Fibroblast of peridontal ligament (primary cell): ENCODE measurements around the gene FMN2.

Experiments
- DNase-seq: peaks from one replicate; pipeline ENCODE4 v3.0.0-alpha.2; 2010; ENCODE audit errors: extremely low read depth

Gene FMN2

DNA sequence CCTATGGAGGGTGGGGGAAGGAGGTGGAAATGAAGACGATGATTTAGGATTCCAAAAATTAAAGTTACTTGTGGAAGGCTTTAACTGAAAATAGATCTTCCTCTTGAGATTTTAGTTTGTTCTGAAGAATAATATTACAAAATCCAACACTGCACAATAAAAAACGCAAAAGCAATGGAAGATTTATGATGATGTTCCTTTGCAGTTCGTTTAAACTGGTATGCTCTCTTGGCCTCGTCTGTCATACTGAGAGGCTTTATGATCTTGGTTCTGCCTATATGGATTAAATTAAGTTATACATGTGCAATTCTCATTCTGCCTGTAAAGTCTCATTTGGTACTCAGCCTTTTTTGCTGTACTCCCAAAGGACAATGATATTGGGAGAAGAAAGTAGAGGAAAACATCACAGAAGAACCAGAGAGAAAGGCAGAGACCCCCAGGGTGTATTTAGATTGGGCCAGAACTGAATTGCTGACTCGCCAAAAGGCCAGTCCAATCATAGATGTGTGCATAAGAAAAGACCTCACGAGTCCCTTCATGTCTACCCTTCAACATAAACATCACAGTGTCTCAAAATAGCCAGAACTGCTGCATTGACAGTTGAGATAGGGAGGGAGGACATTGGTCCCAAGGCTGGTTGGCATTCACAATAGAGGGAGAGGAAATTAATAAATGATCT is 331.7 kb downstream of the FMN2 start:
- DNase-seq: no peak

DNA sequence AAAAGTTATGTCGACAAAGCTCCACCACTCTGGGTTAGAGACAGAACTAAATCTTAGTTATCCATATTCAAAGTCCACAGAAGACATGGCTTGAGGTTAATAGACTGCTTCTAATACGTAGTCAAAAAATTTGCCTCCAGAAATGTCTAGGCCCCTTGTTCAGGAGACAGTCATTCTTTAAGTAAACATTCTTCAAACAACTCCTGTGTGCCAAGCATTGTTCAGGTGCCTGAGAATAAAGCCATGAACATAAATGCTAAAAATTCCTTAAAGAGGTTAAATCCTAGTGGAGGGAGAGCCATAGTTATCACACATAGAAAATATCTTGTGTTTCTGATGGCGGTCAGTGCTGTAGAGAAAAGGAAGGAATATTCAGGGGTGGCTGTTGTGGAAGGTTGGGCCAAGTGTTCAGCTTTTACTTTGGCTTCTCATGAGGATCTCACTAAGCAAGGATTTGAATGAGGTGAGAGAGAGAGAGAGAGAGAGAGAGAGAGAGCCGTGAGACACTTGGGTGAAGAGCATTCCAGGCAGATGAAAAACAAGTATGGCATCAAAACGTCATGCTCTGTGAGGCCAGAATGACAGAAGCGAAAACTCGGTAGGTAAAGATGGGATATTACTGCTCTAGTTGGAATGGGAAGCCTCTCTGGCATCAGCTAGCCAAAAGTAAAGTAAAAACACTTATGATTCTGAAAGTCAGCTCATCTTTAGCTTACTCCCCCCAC is 333.2 kb downstream of the FMN2 start:
- no peak for DNase-seq

DNA sequence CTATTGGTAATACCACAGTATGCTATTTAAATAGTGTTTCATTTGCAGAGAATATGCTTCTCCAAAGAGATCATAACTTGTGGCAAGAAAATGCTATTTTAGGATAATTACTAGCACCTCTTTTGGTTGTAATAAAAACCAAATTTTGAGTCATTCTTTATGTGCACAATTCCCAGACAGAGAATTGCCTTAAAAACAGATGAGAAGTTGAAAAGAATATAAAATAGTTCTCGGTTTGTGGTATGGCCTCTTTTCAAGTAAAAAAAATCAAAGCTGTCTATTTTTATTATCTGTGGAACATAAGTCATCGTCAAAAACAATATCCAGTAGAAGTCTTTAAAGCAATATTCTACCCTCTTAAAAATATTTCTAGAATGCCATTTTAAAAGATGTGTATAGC is 334.4 kb downstream of the FMN2 start:
- DNase-seq: peak; percentile 77

DNA sequence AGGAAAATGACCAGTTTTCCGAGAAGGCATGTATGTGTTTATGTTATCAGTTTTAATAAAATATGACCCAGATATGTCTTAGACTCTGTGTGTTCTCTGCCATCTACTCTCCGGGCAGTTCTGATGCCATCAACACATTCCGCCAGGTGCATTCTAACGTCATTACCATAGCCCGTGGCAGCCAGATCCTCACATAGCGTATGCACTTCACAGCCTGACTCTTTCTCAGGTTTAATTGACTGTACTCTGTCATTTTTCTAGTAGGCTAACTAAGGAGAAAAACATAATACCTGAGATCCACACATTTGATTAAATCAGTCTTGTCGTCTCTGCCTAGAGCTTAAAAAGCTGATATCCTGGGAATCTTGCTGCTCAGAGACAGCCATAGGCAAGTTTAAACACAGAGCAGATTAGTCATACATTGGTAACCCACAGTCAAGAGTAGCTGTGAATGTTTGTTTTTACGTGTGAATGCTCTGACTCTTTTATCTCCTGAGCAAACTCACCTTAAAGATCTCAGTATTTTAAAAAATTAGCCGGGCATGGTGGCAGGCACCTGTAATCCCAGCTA is 344.4 kb downstream of the FMN2 start:
- no peak for DNase-seq

DNA sequence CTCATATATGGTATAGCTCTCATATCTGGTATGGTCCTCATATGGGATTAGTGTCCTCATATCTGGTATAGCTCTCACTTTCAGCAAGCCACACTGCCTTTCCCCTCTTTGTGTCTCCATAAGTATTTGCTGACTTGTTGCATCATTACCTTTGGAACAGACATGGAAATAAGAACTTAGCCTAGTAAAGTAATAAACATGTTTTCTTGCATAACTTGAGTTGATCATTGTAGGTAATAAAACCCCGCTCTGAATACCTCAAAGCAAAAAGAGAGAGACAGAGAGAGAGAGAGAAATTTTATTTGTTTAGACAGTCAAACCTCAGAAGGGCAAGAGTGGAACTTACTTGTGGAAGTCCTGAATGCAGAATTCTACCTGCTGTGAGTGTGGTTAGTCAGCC is 350.0 kb downstream of the FMN2 start:
- DNase-seq: no peak

DNA sequence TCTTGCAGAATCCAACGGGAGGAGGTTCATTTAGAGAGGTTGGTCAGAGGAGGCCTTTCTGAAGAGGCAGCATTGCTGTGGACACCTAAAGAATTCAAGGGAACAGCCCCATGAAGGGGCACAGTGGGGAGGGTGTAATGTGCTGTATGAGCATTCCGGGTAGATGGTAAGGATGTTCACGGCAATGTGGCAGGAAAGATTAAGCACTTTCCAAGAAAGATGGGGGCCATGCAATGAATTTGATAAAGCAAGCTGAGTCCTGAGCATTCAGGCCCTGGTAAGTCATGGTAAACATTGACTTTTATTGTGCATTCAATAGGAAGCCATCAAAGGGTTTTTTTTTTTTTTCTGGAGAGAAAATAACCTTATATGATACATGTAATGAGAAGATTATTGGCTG is 353.7 kb downstream of the FMN2 start:
- no peak for DNase-seq

DNA sequence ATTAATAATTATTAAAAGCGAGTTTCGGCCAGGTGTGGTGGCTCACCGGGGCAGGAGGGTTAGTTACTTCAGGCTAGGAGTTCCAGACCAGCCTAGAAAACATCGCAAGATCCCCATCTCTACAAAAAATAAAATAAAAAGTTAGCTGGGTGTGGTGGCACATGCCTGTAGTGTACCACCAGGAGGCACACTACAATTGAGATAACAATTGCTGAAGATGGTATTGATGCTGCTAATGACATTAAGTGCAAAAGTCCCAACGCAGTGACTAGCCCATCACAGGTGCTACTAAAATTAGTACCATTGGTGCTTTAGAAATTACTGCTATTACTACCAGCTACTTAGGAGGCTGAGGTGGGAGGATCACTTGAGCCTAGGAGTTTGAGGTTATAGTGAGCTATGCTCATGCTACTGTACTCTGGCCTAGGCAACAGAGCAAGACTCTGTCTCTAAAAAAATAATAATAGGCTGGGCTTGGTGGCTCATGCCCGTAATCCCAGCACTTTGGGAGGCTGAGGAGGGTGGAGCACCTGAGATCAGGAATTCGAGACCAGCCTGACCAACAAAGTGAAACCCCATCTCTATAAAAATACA is 363.6 kb downstream of the FMN2 start:
- DNase-seq: peak; percentile 26

DNA sequence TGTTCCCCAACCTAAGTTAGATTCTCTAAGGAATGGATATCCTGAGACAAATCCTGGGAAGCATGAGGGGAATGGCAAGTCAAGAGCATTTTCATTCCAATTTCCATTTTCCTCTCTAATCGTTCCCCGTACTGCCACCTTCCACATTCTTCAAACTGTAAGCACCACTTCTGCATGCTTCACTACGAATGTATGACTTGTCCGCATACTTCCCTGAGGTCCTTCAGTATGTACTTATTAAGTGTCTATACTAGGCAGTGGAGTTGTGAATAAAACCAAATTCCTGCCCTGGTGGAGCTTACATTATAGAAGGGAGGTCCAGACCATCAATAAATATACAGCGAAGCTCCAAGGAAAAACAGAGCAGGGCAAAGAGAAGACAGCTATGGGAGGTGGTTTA is 365.5 kb downstream of the FMN2 start:
- no peak for DNase-seq

DNA sequence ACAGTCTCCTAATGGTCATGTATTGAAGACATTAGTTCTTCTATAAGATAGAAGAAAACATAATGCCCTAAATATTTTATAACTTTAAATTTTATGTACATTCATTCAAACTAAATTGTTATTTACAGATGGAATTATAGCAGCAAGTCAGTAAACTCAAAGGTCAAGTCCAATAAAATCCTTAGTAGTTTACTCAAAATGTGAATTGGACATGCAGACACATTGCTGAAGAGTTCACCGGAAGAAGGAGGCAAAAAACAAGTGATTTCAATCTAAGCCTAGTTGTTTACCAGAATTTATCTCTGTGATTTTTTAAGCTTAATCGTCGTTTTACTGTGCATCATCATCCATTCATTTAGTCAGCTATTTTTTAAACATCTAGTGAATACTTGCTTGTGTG is 370.6 kb downstream of the FMN2 start:
- no peak for DNase-seq

DNA sequence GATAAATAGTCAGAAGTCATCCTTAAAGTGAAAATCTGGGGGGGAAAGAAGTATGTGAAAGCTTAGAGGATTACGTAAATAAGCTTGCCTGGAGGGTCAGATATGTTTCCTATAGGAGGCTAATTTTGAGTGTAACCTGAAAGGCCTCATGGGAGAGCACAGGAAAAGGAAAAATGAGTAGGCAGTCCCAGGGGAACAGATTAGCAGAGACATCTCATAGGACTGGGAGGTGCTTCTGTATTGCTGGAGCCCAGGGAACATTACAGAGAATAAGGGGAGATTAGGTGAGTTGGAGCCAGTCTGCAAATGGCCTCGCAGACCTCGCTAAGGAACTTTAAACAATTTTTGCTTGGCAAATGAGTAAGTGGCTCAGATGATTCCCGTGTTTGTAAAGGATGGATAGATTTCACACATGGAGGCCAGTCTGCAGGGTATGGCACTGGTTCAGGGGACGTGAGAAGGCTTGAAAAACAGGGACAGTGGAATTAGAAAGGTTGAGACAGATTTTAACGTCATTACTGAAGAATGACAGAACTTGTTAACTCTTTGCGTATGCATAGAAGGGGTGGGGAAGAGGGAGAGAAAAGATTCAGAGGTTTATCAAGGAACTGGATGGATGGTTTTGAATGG is 371.2 kb downstream of the FMN2 start:
- DNase-seq: no peak

DNA sequence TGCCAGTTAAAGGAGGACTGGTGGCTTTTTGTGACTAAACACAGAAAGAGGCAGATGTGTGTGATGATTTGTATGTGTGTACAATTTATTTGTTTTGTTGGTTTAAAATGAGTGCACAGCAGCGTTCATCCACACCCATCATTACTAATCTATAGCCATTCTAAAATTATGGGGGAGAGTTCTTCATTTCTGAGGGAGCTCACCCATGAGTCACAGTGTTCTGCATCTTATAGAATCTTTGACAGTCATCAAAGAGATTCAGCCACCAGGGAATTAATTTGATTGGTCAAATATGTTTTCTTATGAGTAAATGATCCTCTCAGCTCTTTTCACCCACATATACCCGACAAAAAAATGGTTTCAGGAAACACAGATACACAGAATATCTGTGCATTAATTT is 372.4 kb downstream of the FMN2 start:
- DNase-seq: no peak

DNA sequence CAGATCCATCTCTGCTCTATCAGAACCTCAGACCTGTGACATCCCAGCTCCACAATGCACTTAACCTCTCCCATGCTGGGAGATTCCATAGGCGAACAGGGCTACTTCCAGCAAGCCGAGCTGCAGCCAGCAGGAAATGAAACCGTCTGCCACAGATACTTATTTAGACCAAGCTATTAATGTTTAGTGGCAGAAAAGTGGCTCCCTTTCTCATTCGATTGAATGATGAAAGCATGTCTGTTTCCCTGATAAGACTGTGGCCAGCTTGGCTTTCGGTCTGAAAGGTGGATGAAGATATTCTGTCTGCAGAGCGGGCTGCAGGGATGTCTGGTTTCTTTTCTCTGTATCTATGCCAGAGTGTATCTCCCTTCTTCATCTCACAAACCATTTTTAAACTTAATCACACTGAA is 373.9 kb downstream of the FMN2 start:
- no peak for DNase-seq

DNA sequence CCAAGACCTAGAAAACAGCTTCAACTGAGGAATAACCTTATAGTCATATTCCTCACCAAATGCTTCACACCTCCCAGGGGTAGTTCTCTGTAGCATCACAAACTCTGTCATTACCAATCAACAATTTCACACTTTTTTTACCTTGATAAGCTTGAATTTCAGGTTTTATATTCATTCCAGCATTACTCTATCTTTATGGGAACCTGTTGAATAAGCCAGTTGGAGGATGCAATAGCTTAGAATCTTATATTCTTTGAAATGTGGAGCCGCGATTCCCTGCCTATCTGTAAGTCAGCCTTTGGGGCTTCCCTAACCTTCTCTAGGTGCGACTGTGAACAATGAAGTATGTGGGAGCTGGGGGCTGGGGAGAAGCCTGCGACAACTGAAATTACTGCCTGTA is 374.8 kb downstream of the FMN2 start:
- no peak for DNase-seq

DNA sequence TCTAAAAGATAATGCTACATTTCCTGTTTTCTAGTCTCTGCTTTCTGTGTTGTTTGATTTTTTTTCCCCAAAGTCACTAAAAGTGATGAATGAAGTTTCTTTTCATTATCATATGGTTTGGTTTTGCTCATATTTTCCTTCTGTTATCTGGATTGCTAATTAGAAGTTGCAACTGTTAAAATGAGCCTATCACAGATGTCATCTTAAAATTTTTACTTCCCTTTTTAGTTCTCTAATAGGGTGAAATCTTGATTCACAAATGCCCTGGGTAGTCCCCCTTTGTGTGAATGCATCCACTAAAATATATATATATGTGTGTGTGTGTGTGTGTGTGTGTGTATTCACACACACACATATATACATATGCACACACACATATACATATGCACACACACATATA is 376.2 kb downstream of the FMN2 start:
- no peak for DNase-seq

DNA sequence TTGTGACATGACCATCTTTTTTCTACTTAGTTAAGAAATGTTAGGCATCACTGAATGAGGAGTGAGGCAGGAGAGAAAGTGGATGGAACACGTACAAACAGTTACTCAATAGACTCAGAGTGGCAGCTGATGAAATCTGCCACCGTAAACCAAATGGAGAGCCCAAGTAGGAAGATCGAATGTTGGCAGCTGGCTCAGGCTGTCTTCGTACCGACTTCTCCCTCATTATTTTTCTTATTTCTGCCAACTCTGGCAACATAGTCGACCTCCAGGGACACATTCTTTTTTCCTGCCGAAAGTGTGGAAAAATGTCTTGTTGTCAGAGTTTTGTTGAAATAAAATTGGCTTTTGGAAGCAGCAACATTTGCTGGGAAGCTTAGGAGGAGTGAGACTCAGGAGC is 377.0 kb downstream of the FMN2 start:
- peak; percentile 48 for DNase-seq

DNA sequence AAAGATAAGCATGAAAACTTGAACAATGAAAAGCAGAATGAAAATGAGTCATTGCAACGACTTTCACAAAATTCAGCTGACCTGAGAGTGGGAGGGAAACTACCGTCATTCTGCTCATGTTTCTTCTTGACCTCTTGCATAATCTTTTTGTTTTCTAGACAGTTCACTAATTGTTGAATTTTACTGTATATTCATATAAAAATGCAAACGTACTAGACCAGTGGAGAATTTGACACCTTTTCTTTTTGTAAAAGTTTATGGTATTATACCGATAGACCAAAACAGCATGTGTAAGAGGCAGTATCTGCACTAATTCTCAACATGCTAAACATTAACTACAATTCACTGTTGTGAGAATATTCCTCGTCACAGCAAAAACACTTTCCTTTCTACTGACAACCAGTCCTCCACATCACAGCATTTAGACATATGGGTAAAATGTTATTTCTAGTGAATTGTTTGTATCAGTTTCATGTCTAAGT is 382.5 kb downstream of the FMN2 start:
- peak; percentile 86 for DNase-seq

DNA sequence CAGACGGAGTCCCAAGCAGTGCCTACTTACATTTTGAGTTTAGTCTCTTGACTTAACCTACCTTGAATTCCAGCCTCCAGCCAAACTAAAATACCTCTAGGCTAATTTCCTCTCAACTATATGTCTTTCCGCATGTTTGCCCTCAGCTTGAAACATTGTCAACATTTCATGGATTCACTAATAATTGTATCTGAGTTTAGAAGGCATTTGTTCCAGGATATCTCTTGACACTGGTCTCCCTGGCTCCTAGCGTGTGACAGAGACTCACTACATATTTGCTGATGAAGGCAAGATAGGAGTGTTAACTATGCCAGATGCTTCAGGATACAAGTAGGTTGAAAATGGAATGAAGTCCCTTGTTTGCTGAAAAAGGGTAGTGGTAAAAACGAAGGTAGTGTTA is 384.1 kb downstream of the FMN2 start:
- DNase-seq: no peak

DNA sequence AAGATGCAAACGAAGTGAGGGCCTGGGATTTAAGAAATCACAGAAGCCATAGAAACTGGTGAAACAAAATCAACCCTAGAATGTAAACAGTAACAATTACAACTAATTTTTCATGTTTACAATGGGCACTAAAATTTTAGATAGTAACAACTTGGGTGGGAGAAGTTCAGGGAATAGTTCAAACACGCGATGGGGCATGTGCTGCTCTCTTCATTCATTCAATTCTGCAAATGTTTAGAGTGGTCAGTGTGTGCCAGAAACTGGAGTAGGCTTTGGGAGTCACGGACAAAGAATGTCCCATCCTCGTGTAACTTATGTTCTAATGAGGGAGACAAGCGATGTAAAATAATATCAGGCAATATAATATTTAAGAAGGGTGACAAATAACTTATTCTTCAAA is 386.9 kb downstream of the FMN2 start:
- no peak for DNase-seq

DNA sequence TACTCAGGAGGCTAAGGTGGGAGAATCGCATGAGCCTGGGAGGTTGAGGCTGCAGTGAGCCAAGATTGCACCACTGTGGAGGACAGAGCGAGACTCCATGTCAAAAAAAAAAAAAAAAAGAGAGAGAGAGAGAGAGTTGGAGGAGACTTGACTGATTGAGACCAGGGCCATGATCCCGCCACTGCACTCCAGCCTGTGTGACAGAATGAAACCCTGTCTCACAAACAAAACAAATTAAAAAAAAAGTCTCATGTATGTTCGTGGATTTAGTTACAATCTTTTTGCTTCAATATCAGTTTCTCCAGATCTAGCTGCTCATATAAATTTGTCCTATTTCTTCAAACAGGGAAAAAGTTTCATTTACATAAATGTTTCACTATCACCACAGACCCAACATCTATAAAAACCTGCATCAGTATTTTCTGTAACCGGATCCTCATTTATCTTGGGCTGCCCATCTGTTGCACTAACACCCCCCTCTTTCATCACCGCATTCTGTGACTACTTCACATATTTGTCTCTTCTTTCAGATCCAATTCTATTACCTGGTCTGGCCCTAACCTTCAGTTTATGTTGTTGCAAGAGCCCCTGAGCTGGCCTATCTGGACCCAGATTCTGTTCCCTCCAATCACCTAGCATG is 393.2 kb downstream of the FMN2 start:
- no peak for DNase-seq

DNA sequence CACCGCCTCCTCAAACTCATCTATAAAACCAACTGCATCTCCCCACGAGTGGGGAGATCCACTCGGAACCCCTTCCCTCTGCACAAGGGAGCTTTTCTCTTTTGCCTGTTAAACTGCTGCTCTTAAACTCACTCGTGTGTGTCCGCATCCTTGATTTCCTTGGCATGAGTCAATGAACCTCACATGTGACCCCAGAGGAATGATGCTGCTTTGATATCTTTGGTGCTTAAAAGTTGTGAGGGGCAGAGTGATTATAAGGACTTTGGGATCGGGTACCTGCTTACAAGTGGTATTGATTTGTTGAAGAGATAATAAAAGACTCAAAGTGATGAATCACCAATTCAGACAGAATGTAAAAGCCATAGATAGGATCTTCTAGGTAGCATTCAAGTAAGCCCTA is 394.9 kb downstream of the FMN2 start:
- peak; percentile 41 for DNase-seq

DNA sequence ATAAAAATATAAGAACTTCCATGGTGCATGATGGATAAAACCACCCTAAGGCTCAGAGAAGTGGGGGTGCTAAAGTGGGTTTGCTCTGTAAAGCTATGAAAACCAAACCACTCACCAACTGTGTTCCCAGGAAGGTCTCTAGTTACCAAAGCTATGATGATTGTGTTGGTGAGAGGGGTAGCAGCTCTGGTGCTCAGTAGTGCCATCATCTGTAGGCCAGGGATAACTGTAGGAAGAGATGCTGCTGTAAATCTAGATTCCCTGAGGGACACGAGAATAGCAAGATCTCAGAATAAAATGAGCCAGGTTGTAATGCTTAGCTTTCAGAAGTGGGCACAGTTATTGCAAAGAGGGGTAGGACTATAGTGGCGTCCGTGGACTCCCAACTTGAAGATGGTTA is 395.8 kb downstream of the FMN2 start:
- no peak for DNase-seq

DNA sequence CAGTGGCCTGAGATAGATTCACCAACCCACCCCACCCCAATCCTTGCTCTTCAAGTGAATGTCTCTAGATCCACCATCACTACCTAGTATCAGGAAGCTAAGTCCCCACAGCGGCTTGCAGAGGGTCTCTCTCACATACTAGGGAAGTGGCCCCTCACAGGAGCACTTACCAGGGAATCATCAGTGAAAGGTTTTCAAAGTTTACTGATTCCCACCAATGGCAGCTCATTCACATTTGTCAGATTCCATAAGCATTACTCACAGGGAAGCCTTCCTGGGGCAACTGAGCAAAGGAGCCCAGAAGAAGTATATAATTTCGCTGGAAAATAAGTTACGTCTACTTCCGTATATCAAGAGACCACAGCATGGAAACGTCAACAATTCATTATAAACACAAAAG is 399.5 kb downstream of the FMN2 start:
- DNase-seq: no peak
